Left ventricle myocardium inferior (tissue), 1 donor: ENCODE results near the gene PLAC9. TPM values are rescaled to one million over a fixed set of nuclear protein-coding genes. Genes with fewer than 3 reads are reported as not detected.

Experiments
- DNase-seq: peaks from one replicate; pipeline ENCODE4 v3.0.0-alpha.2; 2020
- H3K27ac ChIP-seq: fragments of 200-600 bp; replicated peaks from 2 replicates; pipeline ENCODE4 v1.8.0; 2021
- H3K27me3 ChIP-seq: fragments of 200-600 bp; 2 replicates; pipeline ENCODE4 v1.8.0; 2021; ENCODE audit warnings: low read depth
- H3K36me3 ChIP-seq: fragments of 200-600 bp; 2 replicates; pipeline ENCODE4 v1.8.0; 2021
- H3K4me1 ChIP-seq: fragments of 200-600 bp; 2 replicates; pipeline ENCODE4 v1.8.0; 2021
- H3K4me3 ChIP-seq: fragments of 200-600 bp; 2 replicates; pipeline ENCODE4 v1.8.0; 2021; ENCODE audit warnings: mild to moderate bottlenecking, moderate library complexity
- H3K9me3 ChIP-seq: fragments of 200-600 bp; replicated peaks from 2 replicates; pipeline ENCODE4 v1.8.0; 2021
- intact Hi-C: fragments of 100-400 bp; cut with micrococcal nuclease; formaldehyde crosslinking; loops from one replicate; pipeline ENCODE4 v1.11.0; 2022
- total RNA-seq: library from RNA; stranded (reverse); fragmentation: NEBNext Ultra II Directional; extraction: Animal tissue kit (Norgen Biotek cat#: 25700); gene quantifications from one replicate; pipeline ENCODE4 v1.2.1, GENCODE V29; 2021
- TF ChIP-seq, protein P1 (sequence below): fragments of 200-600 bp; IDR thresholded peaks from 2 replicates; pipeline ENCODE4 v1.8.0; 2021; ENCODE audit warnings: antibody characterized with exemption, mild to moderate bottlenecking, borderline replicate concordance
- donor health status: DM: no; HTN: yes; CAD: no; lungs with severe emphysema.

Gene PLAC9
- total RNA-seq, 1 donor from 2014 or later: 34.3 TPM

GRCh38 chr10:80161321-80162083 is 29.0 kb downstream of the PLAC9 start:
- H3K4me1 ChIP-seq: peaks cover 100% of the 10 kb centered on the region
- H3K4me3 ChIP-seq: no peak overlapping the region
- TF ChIP-seq, protein P1, sequence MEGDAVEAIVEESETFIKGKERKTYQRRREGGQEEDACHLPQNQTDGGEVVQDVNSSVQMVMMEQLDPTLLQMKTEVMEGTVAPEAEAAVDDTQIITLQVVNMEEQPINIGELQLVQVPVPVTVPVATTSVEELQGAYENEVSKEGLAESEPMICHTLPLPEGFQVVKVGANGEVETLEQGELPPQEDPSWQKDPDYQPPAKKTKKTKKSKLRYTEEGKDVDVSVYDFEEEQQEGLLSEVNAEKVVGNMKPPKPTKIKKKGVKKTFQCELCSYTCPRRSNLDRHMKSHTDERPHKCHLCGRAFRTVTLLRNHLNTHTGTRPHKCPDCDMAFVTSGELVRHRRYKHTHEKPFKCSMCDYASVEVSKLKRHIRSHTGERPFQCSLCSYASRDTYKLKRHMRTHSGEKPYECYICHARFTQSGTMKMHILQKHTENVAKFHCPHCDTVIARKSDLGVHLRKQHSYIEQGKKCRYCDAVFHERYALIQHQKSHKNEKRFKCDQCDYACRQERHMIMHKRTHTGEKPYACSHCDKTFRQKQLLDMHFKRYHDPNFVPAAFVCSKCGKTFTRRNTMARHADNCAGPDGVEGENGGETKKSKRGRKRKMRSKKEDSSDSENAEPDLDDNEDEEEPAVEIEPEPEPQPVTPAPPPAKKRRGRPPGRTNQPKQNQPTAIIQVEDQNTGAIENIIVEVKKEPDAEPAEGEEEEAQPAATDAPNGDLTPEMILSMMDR: no peak
- peak overlapping the region; percentile 90 for H3K27ac ChIP-seq
- H3K9me3 ChIP-seq: no peaks in the 10 kb centered on the region
- DNase-seq: no peak
- H3K27me3 ChIP-seq: no peaks in the 10 kb centered on the region
- intact Hi-C loops: no loop called here
- H3K36me3 ChIP-seq: peaks cover 83% of the 10 kb centered on the region

DNA sequence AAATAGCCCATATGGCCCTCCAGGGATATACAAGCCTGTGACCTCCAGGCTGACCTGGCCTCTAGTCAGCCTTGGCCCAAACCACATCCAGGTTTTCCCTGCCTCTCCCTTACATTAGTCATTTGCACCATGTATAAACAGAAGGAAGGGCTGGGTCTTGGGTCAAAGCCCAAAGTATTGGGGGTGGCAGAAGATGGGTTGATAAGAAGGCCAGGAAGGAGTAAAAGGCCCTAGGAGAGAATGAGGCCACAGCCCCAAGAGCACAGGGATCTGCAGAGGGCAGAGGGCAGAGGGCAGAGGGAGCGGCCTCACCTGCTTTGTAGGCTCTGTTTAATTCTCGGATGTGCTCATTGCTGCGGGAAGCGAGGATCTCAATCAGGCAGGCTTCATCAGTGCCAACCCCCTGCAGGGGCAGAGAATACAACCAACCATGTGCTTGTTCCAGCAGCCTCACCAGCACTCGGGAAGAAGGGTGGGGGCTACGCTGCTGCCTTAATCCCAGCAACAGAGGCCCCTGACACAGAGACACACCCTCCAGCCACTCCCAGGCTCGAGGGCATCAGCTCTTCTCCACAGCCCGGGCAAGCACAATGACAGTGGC is 31.3 kb downstream of the PLAC9 start:
- peaks cover 82% of the 10 kb centered on the region for H3K36me3 ChIP-seq
- TF ChIP-seq, protein P1: no peak
- peaks cover 100% of the 10 kb centered on the region for H3K4me1 ChIP-seq
- DNase-seq: no peak
- intact Hi-C loops: no loop called here
- H3K4me3 ChIP-seq: no peak overlapping the region
- H3K27me3 ChIP-seq: no peaks in the 10 kb centered on the region
- H3K9me3 ChIP-seq: no peaks in the 10 kb centered on the region
- peak overlapping the region; percentile 85 for H3K27ac ChIP-seq

GRCh38 chr10:80164596-80164995 is 32.1 kb downstream of the PLAC9 start:
- TF ChIP-seq, protein P1: no peak
- Histone ChIP-seq H3K4me1 (peaks cover 100% of the 10 kb centered on the region), H3K4me3 (no peak overlapping the region), H3K27me3 (no peaks in the 10 kb centered on the region), H3K9me3 (no peaks in the 10 kb centered on the region), H3K36me3 (peaks cover 83% of the 10 kb centered on the region), H3K27ac (peak overlapping the region; percentile 85)
- DNase-seq: no peak
- intact Hi-C loops: no loop called here

DNA sequence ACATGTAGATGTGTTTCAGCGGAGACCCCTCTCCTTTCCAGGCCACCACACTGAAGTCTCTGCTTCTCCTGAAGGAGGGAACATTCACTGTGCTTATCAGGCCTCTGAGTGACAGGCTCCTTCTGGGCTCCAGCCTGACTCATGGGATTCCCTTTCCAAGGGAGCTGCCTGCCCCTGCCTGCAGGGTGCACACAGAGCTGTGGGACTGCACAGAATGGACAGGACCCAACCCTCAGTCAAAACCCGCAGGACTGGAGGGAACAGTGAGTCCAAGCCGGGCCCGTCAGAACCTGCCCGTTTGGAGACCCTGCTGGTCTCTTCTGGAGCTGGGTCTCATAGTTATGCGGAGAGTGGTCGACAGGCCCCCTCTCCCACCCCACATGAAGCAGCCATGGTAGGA is 32.6 kb downstream of the PLAC9 start:
- DNase-seq: no peak
- Histone ChIP-seq H3K27ac (peak overlapping the region; percentile 85), H3K4me3 (no peak overlapping the region), H3K9me3 (no peaks in the 10 kb centered on the region), H3K36me3 (peaks cover 81% of the 10 kb centered on the region), H3K4me1 (peaks cover 100% of the 10 kb centered on the region), H3K27me3 (no peaks in the 10 kb centered on the region)
- intact Hi-C loops: no loop called here
- TF ChIP-seq, protein P1: peak; percentile 19

DNA sequence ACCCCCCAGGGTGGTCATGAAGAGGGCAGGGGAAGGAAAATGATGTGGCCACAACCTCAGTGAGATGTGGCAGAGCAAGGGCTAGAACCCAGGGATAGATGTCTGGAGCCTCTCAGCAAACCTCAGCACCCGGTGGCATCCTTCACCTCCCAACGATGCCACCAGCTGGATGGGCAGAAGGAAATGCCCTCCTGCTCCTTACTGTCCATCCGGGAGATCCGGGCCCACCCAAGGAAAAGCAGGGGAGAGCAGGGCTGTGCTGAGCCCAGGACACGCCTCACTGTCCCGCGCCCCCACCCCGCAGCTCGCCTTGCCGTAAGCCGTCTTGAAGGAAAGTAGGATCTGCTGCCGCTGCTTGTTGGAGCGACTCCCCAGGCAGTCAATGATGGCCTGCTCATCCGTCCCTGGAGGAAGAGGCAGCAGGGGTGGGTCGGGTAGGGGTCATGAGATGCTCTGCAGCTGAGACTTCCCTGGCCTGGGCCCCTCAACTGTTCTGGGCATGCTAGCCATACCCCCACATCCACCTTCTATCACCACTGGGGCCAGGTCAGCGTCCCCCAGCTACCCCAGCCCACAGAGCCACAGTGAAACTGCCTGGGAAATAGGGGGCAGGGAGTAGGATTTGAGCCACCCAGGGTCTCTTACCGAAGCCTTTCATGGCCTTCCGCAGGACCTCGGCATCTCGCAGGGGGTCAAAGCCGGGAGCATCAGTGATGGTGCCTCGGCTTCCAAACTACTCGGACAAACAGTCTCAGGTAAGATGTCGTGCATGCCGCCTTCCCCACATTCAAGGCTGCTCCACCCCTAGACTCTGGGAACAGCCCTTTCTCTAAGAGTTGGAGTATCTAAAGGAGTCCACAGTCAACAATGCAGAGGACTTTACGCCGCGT is 34.3 kb downstream of the PLAC9 start:
- intact Hi-C loops: no loop called here
- no peaks in the 10 kb centered on the region for H3K9me3 ChIP-seq
- peaks cover 100% of the 10 kb centered on the region for H3K4me1 ChIP-seq
- H3K27ac ChIP-seq: peak overlapping the region; percentile 85
- TF ChIP-seq, protein P1: no peak
- H3K27me3 ChIP-seq: no peaks in the 10 kb centered on the region
- peaks cover 83% of the 10 kb centered on the region for H3K36me3 ChIP-seq
- H3K4me3 ChIP-seq: no peak overlapping the region
- no peak for DNase-seq
